IPS-18c (cell line): ENCODE measurements around the gene RPS19BP1.
"Not testable (repeated sequence)": the region's sequence is repeated elsewhere in the genome, so short reads cannot be mapped to it uniquely, and the experiment has no call there.

Experiments used
- H3K4me3 ChIP-seq: 2 replicates; pipeline ENCODE4 v1.7.0; 2013; ENCODE audit warnings: low read depth, mild to moderate bottlenecking, low read length, moderate library complexity; ENCODE audit not compliant: insufficient read depth
- H3K9me3 ChIP-seq: one replicate; pipeline ENCODE4 v1.6.1; 2013; ENCODE audit warnings: mild to moderate bottlenecking, low read length, moderate library complexity; ENCODE audit not compliant: control insufficient read depth, insufficient read depth

Gene RPS19BP1

DNA sequence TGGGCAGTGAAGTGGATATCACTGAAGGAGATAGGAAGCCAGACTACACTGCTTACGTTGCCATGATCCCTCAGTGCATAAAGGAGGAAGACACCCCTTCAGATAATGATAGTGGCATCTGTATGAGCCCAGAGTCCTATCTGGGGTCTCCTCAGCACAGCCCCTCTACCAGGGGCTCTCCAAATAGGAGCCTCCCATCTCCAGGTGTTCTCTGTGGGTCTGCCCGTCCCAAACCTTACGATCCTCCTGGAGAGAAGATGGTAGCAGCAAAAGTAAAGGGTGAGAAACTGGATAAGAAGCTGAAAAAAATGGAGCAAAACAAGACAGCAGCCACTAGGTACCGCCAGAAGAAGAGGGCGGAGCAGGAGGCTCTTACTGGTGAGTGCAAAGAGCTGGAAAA, 10.5 kb downstream of the RPS19BP1 start:
- H3K9me3 ChIP-seq, result not testable (repeated sequence)
- H3K4me3 ChIP-seq, result peak overlapping the region; percentile 98

DNA sequence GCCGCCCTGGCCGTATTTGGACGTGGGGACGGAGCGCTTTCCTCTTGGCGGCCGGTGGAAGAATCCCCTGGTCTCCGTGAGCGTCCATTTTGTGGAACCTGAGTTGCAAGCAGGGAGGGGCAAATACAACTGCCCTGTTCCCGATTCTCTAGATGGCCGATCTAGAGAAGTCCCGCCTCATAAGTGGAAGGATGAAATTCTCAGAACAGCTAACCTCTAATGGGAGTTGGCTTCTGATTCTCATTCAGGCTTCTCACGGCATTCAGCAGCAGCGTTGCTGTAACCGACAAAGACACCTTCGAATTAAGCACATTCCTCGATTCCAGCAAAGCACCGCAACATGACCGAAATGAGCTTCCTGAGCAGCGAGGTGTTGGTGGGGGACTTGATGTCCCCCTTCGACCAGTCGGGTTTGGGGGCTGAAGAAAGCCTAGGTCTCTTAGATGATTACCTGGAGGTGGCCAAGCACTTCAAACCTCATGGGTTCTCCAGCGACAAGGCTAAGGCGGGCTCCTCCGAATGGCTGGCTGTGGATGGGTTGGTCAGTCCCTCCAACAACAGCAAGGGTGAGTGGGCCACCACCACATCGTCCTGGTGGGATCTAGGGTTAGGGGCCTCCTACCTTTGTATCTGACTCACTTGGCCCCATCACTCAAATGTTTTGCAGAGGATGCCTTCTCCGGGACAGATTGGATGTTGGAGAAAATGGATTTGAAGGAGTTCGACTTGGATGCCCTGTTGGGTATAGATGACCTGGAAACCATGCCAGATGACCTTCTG, 11.3 kb downstream of the RPS19BP1 start:
- H3K9me3 ChIP-seq, result not testable (repeated sequence)
- peak overlapping the region; percentile 98 for H3K4me3 ChIP-seq

DNA sequence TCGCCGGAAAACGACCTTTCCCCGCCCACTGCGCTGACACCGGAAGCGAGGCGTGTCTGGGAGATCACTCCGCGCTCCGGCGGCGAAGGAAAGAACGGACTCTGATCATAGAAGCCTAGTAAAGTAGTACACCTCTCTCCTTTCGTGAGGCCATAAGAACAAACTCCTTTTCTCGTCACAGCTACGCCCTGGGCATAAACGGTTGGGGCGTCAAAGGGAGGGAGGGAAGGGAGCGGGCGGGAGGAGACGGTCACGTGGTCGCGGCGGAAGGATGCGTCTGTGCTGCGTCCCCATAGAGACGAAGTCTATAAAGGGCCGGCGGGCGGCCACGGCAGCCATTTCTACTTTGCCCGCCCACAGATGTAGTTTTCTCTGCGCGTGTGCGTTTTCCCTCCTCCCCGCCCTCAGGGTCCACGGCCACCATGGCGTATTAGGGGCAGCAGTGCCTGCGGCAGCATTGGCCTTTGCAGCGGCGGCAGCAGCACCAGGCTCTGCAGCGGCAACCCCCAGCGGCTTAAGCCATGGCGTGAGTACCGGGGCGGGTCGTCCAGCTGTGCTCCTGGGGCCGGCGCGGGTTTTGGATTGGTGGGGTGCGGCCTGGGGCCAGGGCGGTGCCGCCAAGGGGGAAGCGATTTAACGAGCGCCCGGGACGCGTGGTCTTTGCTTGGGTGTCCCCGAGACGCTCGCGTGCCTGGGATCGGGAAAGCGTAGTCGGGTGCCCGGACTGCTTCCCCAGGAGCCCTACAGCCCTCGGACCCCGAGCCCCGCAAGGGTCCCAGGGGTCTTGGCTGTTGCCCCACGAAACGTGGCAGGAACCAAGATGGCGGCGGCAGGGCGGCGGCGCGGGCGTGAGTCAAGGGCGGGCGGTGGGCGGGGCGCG, 12.1 kb downstream of the RPS19BP1 start, which contains the start of gene ATF4:
TSS of gene ATF4 (plus strand) at position 337 of the 880 bp plus-strand sequence. CDS start 884 bp downstream, outside the sequence.
- H3K9me3 ChIP-seq, result peaks cover 4% of the 10 kb centered on the region
- peak within 1 kb of the TSS; percentile 98 for H3K4me3 ChIP-seq

DNA sequence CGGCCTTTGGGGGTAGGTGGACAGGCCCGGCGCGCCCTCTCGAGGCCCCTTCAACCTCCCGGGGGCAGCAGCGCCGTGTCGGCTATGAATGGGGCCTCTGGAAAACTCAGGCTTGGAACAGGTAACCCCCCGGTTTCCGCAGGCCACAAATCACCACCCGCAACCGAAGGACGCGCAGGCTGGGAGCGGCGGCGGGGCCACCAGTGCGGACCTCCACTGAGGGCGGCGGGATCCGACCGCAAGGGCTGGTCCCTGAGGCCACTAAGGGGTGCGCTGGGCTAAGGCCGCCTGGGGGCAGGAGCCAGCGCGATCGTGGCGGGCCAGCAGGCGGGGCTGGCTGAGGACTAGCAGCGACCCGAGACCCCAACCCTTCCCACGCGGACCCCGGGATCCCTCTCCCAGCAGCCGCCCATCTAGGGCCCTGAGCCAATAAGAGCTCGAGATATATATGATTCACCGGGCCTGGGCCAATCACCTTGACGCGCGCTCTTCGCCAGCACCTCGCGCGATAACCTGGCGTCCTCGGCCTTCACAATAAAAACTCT, 12.8 kb downstream of the RPS19BP1 start:
- Histone ChIP-seq H3K9me3 (peaks cover 4% of the 10 kb centered on the region), H3K4me3 (peak overlapping the region; percentile 98)

DNA sequence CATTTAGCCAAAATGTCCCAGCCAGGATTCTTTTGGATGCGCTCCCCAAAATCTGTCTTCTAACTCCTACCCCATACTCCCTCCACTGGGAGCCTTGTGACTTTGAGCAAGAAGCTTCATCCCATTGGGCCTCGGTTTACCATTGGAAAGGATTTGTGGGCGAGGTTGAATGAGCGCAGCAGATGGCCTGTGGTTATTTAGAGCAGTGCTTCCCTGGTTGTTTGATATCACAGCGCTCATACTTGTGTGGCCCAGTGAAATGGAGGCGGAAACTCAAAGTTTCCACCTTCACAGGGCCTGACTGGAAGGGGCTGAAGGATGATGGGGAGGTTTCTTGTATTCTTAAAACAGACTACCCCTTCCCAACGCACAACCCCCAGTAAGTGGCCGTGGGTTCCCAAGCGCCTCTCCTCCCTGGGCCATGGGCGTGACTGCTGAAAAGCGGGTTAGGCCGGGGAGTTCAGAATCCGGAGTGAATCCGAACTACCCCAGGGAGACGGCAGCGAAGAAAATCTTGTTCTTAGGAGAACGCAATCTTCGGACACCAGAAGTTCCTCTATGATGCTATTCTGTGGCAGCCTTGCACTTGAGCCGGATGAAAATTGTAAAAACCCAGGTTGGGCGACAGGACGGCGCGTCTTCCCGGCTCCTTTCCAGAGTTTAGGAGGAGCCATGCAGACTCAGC, 13.4 kb downstream of the RPS19BP1 start:
- H3K9me3 ChIP-seq, result peaks cover 4% of the 10 kb centered on the region
- H3K4me3 ChIP-seq, result peak overlapping the region; percentile 98

DNA sequence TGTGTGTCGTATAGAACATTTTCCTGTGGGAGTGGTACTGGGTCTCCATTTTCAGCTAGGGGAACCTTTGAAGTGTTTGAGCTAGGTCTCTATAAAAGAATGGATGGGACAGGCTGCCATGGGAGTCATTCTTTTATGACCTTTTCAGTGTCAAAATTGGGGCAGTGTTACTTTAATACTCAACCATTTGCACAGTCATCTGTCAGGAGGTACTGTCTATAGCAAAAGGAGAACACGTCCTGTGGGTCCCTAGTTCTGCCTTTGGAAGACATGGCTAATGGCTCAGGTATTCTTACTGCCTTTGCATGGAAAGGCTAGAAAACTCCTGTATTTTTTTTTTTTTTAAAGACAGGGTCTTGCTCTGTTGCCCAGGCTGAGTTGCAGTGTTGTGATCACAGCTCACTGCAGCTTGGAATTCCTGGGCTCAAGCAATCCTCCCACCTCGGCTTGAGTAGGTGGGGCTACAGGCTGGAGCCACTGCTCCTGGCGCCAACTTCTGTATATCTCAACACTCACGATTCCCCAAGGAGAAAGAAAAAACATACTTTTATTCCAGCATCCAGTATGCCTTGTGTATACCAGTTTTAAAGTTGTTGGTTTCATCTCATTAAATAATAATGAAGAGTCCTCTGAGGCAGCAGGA, 14.3 kb downstream of the RPS19BP1 start:
- peaks cover 4% of the 10 kb centered on the region for H3K9me3 ChIP-seq
- H3K4me3 ChIP-seq, result 0 out of 2 replicates have a peak overlapping the region, but pooled peaks have one; percentile 98

DNA sequence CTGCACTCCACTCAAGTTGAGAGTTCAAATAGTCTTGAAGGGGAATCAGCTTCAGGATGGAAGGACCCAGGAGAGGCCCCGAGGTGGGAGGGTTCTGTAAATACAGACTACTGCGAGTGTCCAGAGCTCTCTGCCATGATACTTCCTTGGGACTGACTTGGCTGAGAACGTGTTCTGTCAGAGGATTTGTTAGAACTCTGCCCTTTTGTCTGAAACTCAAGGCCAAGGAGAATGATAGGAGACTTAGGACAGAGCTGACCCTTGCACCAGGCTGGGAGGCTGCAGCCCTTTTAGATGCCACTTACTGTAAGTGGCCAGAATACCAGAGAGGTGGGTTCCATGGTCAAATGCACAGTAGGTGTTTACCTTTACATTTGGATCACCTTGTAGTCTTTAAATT, 15.1 kb downstream of the RPS19BP1 start:
- Histone ChIP-seq H3K4me3 (no peak overlapping the region), H3K9me3 (peaks cover 4% of the 10 kb centered on the region)

DNA sequence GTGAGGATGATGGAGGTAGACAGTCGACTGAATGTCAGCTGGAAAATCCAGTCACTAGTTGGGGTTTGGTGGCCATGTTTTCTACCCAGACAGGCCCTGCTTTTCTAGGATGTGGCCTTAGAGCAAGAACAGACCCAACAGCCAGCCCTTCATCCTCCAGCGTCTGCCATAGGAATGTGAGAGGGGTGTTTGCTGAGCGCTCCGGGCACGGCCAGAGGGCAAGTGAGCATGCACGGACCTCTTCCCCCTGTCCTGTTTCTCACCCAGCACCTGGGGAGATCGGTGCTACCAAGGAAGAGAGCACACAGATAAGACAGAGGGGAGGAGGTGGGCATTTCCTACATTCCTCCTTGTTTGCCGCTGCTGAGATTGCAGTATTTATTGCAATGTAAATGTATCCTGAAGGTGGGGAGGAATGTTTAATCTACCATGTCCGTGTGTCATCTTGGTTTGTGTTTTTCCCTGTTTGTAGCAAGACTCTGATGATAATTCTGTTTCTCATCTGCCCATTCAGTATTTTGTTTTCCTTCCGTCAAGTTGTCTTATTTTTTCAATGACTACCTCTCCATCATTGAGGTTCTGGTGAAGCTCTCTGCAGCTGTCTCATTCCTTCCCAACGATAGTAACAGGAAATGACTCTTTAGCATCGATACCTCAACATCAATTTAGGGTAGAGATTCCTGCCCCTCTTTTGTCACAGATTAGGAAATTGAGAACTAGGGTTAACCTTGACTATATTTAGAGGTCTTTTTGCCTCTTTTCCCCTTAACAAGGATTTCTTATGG, 17.1 kb downstream of the RPS19BP1 start:
- Histone ChIP-seq H3K4me3 (no peak overlapping the region), H3K9me3 (peaks cover under 1% of the 10 kb centered on the region)

DNA sequence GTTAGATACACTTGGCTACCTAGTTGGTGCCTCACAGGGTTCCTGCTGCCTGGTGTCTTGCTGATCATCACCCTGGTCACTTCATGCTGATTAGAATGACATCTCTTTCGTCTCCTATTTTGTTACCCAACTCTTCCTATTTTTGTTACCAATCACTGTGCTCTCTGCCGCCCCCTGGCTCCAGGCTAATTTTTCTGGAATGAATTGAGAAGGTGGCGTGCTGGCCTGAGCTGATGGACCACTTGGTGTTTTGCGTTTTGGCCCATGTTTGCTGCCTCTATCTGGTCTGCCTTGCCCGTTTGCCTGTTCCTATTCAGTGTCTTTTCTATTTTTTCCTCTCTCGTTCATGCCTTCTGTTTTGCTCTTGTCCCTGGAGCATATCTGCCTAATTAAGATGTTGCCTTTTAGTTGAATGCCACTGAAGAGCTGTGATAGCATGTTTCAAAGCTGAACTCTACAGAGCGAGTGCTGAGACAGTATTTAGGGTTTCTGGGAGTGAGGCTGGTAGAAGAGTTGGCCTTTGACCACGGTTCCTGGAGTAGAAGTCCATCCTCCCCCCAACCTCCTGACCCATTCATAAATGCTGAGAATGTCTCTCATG, 18.1 kb downstream of the RPS19BP1 start:
- H3K9me3 ChIP-seq, result no peaks in the 10 kb centered on the region
- H3K4me3 ChIP-seq, result no peak overlapping the region

DNA sequence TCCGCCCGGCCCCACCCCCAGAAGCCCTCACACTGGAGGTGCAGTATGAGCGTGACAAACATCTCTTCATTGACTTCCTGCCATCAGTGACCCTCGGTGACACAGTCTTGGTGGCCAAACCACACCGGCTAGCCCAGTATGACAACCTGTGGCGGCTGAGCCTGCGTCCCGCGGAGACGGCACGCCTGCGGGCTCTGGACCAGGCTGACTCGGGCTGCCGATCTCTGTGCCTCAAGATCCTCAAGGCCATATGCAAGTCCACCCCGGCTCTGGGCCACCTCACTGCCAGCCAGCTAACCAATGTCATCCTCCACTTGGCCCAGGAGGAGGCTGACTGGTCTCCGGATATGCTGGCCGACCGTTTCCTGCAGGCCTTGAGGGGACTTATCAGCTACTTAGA, 18.8 kb downstream of the RPS19BP1 start:
- Histone ChIP-seq H3K9me3 (no peaks in the 10 kb centered on the region), H3K4me3 (no peak overlapping the region)

DNA sequence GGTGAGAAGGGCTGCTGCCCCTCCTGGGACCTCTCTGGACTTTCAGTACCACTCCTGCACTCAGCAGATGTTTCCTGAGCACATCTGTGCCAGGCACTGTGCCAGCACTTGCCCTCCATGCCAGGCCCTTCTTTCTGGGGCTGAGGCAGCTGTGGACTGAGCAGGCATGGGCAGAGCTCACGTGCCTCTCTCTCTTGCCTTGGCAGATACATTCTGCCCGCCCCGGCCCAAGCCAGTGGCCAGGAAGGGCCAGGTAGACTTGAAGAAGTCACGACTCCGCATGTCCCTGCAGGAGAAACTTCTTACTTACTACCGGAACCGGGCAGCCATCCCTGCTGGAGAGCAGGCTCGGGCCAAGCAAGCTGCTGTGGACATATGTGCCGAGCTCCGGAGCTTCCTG, 20.5 kb downstream of the RPS19BP1 start:
- Histone ChIP-seq H3K4me3 (no peak overlapping the region), H3K9me3 (no peaks in the 10 kb centered on the region)

DNA sequence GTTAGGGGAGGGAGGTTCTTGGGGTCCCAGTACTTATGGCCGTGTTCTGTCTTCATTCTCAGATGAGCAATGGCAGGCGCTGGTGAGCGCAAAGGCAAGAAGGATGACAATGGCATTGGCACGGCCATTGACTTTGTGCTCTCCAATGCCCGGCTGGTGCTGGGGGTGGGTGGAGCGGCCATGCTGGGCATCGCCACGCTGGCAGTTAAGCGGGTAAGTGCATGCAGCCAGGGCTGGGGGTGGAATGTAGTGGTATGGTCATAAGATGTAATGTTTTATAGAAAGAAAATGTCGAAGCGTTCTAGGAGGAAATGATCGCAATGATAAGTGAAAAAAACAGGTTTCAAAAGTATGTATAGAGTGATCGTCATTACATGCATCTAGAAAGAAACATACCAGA, 21.3 kb downstream of the RPS19BP1 start:
- Histone ChIP-seq H3K9me3 (no peaks in the 10 kb centered on the region), H3K4me3 (no peak overlapping the region)

DNA sequence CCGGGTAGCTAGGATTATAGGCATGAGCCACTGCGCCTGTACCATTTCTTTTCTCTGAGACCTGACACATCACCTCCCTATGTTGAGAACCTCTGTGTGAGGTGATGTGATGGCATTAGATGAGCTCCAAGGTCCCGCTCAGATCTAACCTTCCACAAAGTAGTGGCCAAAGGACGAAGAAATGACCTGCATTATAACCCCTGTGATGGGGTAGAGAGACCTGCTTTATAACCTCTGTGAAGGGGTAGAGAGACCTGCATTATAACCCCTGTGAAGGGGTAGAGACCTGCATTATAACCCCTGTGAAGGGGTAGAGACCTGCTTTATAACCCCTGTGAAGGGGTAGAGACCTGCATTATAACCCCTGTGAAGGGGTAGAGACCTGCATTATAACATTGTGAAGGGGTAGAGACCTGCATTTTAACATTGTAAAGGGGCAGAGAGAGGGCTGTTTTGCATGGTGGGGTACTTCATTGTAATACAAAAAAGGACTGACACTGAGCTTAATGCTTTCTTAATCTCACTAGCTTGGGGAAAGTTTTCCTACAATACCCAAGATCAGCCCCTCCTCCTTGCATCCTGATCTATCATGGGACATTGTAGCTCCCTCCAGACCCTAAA, 21.9 kb downstream of the RPS19BP1 start:
- Histone ChIP-seq H3K4me3 (no peak overlapping the region), H3K9me3 (no peaks in the 10 kb centered on the region)

DNA sequence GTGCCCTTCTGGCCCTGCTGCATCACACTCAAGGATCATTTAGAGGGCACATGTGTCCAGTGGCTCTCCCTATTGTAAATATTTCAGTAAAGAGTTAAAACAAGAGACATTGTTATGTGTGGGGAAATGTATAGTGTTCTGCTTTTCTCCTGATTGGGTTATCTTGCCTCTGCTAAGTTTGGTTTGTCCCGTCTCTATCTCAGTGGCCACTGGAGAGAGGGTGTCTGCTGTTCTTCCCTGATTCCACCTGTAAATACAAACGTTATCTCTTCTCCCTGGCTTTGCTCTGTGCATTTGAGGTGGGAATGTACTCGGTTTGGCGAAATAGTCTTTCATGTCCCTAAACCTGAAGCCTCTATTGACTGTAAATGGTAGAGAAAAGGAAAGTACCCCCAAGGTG, 24.2 kb downstream of the RPS19BP1 start:
- Histone ChIP-seq H3K4me3 (no peak overlapping the region), H3K9me3 (no peaks in the 10 kb centered on the region)

DNA sequence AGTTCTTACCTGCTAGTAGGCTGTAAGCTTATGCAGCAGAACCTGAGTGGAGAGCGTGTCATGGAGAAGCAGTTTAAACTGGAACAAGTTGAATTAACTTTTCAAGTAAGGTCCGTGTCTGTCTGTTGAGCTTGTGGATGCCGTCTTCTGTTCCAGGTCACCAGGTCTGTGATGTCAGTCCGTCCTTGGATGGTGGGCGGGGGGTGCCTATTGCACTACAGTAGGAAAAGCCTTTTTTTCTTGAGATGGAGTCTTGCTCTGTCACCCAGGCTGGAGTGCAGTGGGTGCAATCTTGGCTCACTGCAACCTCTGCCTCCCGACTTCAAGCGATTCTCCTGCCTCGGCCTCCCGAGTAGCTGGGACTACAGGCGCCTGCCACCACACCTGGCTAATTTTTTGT, 25.5 kb downstream of the RPS19BP1 start:
- H3K9me3 ChIP-seq, H3K4me3 ChIP-seq: not testable (repeated sequence)
